HG02973 (cell line): ENCODE measurements around the gene HMGN4.

ENCODE experiments used
- ATAC-seq: cut with Tn5 transposase; IDR thresholded peaks from one replicate; pipeline ENCODE4 v1.9.1; 2021; ENCODE audit warnings: moderate library complexity; ENCODE audit not compliant: unreplicated experiment

HMGN4 gene

DNA sequence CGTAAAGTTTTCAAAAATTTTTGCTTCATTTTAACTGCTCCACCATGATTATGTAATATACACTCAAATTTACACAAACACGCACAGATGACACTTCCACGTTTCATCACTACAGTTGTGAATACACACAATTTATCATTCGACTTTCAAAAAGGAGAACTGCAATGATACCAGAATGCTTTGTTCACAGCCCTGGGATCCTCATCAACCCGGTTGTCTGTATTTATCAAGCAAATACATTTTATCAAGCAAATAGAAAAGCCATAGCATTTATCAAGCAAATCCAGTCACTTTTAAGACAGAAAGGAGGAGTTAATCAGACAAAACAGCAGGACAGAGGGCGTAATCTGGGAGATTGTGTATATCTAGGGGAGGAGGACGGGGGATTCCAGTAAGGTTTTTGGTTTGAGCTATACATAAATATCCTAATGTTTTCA lies 38.3 kb downstream of the HMGN4 start:
- ATAC-seq, result no peak

DNA sequence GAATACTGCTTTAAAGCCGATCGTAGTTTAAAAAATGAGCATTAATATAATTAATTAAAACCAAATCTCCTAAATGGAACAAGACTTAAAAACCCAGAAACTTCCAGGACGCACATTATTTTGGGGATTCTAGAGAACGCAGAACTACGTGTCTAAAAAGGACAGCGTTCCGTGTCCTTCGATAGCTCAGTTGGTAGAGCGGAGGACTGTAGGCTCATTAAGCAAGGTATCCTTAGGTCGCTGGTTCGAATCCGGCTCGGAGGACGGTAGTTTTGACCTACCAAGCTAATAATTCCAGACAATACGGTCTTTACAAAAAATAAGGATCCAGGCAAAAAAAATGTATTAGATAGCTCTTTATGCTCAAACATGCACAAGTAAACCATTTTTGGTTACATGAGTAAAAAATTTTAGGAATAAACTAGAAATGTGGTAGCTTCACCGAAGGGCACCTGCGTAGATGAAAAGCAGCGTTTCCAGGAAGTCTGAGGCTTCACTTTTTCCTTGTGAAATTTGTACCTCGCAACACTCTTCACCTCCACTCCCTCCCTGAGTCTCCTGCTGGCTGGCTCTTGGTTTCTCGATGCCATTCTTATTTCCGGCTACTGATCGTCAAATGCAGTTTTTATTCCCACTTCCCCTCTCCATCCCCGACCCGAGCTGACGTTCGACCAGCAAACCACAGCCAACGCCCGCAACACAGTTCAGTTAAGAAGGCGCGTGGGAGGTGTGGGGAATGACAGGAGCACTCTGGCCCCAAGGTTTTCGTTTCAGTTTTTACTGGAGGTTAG lies 39.0 kb downstream of the HMGN4 start:
- ATAC-seq, result no peak

DNA sequence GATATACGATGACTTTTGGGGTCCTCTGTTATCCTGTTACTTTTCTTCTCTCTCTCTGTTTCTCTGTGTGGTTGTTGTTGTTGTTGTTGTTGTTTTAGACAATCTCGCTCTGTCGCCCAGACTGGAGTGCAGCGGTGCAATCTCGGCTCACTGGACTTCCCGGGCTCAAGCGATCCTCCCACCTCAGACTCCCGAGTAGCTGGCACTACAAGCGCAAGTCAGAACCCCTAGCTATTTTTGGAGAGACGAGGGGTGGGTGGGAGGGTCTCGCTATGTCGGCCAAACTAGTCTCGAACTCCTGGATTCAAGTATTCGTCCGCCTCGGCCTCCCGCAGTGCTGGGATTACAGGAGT lies 39.5 kb downstream of the HMGN4 start:
- ATAC-seq, result no peak

DNA sequence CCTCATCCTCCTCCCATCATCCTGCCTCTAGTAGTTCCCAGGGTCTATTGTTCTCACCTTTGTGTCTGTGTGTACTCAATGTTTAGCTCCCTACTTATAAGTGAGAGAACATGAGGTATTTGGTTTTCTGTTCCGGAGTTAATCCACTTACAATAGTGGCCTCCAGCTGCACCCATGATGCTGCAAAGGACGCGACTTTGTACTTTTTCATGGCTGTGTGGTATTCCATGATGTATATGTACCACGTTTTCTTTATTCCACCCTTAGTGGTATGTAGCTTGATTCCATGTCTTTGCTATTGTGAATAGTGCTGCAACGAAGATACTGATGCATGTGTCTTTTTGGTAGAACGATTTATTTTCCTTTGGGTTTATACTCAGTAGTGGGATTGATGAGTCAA lies 40.1 kb downstream of the HMGN4 start:
- ATAC-seq, result no peak

DNA sequence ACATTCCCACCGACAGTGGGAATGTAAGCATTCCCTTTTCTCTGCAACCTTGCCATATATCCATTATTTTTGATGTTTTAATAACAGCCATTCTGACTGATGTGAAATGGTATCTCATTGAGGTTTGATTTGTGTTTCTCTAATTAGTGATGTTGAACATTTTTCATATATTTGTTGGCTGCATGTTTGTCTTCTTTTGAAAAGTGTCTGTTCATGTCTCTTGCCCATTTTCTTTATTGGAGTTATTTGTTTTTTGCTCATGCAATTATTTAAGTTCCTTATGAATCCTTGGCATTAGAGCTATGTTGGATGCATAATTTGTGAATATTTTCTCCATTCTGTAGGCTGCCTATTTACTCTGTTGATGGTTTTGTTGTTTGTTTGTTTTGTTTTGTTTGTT lies 40.6 kb downstream of the HMGN4 start:
- no peak for ATAC-seq

DNA sequence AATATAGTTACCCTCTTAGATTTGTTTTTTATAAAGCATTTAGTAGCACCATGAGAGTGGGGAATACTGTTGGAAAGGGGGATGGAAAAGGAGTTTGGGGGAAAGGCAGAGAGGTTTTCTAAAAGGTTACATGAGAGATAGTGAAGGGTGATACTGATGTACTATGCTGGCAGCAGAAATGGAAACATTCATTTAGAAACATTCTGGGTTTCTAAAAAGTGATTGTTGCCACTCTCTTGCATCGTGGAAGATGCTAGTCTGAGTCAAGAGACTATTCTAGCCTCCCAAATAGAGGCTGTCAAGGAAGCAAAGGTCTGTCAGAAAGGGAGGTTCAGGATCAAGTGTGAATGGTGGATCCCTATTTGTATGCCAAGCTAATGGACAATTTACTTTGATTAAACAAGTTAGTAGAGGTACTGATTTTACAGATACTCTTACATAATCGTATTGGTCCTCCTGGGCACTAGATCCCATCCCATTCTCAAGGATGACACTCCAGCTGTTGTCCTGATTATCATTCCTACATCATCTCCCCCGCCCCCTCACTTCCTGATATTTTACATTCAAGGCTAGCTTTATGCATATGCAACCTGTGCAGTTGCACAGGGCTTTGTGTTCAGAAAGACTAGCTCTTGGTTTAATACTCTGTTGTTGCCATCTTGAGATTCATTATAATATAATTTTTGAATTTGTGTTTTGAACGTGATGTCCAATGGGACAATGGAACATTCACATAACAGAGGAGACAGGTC lies 43.2 kb downstream of the HMGN4 start:
- no peak for ATAC-seq

DNA sequence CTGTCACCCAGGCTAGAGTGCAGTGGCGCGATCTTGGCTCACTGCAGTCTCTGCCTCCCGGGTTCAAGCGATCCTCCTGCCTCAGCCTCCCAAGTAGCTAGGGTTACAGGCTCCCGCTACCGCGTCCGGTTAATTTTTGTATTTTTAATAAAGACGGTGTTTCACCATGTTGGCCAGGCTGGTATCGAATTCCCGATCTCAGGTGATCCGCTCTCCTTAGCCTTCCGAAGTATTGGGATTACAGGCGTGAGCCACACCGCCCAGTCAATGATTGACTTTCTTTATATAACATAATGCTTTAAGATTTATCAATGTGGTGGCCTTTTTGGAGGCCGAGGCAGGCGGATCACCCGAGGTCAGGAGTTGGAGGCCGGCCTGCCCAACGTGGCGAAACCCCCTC lies 50.8 kb downstream of the HMGN4 start:
- ATAC-seq, result no peak

DNA sequence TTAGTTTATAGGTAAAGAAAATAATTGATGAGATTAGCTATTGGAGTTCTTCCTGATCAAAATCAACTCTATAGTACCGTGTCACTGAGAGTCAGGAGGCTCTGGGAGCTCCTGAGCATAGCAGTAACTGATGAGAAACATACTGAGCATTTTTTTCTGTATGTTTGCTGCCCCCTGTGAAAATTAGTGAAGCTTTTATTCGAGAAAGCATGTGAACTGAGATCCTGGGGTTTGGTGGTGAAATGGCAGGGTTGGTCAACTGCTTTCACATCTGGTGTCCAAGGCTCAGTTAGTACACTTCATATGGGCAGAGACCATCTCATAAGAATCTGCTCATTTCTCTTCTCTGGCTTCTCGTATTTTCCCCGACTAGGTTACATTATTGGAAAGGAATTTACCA lies 54.5 kb downstream of the HMGN4 start:
- no peak for ATAC-seq

DNA sequence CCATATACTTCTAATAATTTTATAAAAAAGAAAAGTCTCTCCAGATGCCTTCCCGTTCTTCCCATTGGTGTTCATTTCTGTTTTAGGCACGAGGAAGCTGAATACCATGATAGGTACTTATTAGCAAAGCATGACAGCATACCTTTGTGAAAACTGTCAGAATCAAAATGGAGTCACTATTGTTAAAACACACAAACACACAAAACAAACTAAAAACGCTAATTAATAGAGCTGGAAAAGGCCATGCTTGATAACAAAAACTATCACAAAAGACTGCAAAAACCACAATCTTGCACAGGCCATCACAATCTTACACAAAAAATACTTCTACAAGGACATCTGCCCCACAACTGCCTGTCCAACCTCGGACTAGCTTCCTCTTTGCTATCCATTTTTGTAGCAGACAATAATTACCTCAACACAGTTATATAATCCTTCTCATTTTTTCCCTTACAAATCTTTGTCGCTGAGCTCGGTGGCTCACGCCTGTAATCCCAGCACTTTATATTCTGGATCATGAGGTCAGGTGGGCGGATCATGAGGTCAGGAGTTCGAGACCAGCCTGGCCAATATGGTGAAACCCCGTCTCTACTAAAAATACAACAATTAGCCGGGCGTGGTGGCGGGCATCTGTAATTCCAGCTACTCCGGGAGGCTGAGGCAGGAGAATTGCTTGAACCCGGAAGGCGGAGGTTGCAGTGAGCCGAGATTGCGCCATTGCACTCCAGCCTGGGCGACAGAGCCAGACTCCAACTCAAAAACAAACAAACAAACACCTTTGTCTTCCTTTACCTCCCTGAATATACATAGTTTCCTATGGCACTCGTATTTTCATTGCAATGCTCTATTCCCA lies 55.3 kb downstream of the HMGN4 start:
- ATAC-seq, result no peak

DNA sequence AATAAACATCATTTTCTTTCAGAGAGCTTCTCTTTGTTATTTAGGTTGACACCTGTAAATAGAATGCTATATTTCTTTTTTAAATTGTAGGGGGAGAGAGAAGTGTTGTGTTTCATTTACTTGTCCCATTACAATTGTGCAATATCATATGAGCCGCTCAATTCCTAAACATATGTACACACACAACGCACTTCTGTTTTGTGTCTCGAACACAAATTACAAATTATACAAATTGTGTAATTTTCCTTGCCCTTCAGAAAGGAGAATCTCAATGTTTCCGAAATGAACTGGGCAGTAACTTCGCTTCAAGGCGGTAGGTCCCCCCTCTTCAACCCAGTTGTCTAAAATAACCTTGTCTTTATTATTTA lies 55.9 kb downstream of the HMGN4 start:
- ATAC-seq, result no peak

DNA sequence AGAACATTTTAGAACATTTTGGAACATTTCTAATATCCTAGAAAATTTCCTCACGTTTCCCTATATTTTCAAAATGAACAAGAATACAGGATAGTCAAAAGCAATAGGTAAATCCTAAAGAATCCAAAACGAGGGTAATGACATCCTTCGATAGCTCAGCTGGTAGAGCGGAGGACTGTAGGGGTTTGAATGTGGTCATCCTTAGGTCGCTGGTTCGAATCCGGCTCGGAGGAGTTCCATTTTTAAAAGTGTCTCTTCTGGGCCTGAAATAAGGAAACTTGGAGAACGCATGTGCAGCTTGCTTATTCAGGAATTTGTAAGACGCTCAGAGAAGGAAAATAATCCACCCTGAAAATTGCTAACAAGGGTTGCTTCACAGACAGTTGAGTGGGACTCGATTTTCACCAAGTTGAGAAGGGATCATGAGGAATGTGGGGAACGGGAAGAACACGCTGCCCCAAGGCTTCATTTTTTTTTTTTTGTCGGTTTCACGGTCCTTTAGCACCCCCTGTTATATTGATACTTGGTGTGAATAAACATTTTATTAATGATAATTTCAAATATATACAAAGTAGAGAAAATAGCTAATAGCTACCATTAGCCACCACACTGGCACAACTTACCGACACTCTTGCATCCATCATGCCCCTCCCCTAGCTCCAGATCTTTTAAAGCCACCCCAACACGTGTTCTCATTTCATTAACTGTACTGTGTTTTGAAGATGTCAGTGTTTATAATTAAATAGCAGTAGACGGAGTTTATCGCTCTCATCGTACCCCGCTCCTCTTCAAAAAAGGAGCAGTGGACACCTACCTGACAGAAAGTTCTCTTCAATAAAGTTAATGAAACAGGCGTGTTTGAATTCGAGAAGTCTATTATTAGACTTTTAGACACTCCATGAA lies 56.8 kb downstream of the HMGN4 start:
- ATAC-seq, result no peak

DNA sequence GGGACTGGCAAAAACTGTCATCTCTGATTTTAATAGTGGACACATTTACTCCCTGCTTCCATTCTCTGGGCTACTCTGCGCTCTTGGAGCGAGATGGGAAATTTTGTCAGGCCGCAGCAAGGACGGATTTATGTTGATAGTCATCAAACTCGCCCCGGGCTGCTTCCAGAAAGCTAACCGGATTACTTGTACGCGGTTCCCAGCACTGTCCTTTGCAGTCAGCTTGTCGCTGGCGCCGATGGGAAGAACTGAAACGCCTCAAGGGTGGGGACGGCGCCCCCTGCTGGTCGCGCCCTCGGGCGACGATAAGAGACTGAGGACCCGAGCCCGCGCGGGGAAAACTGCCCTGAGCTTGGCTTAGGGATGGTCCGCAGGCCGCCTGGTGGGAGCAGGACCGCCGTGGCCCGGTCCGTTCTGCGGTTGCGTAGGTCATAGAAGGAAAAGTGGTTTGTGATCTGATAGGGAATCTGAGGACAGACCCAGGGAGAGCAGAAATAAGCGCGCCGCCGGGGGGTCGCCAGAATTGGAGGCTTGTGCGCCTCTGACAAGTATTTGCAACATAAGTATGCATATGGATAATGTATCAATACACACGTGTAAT lies 57.6 kb downstream of the HMGN4 start:
- ATAC-seq, result peak; percentile 54
